H9 (cell line): ENCODE results near the gene SUN2. TPM values are rescaled to one million over a fixed set of nuclear protein-coding genes. Genes with fewer than 3 reads are reported as not detected.

Experiments used
- DNase-seq: peaks from one replicate; pipeline ENCODE4 v3.0.0-alpha.2; 2017
- H2AFZ ChIP-seq: one replicate; pipeline ENCODE4 v1.6.1; 2013; ENCODE audit warnings: mild to moderate bottlenecking, low read length, control low read depth, moderate library complexity
- H2AK5ac ChIP-seq: 2 replicates; pipeline ENCODE4 v1.6.1; 2013; ENCODE audit warnings: low read length, control low read depth, mixed read lengths; ENCODE audit not compliant: insufficient read length
- H2BK120ac ChIP-seq: one replicate; pipeline ENCODE4 v1.6.1; 2013; ENCODE audit warnings: low read depth, mild to moderate bottlenecking, low read length, control low read depth, inconsistent platforms; ENCODE audit not compliant: poor library complexity, severe bottlenecking
- H2BK12ac ChIP-seq: 2 replicates; pipeline ENCODE4 v1.6.1; 2013; ENCODE audit warnings: low read length, control low read depth, mixed read lengths, low read depth; ENCODE audit not compliant: insufficient read length
- H2BK15ac ChIP-seq: 2 replicates; pipeline ENCODE4 v1.6.1; 2013; ENCODE audit warnings: low read depth, low read length, control low read depth
- H2BK20ac ChIP-seq: one replicate; pipeline ENCODE4 v1.6.1; 2013; ENCODE audit warnings: low read depth, mild to moderate bottlenecking, low read length, control low read depth, inconsistent platforms; ENCODE audit not compliant: poor library complexity, severe bottlenecking
- H2BK5ac ChIP-seq: 2 replicates; pipeline ENCODE4 v1.6.1; 2013; ENCODE audit warnings: low read length, control low read depth, mixed read lengths; ENCODE audit not compliant: insufficient read length
- H3K14ac ChIP-seq: 2 replicates; pipeline ENCODE4 v1.6.1; 2013; ENCODE audit warnings: low read length, control low read depth; ENCODE audit not compliant: insufficient read depth
- H3K18ac ChIP-seq: 2 replicates; pipeline ENCODE4 v1.6.1; 2013; ENCODE audit warnings: low read depth, mild to moderate bottlenecking, mixed read lengths, low read length, control low read depth; ENCODE audit not compliant: insufficient read length
- H3K23ac ChIP-seq: 2 replicates; pipeline ENCODE4 v1.6.1; 2013; ENCODE audit warnings: low read length, control low read depth, mixed read lengths, low read depth; ENCODE audit not compliant: insufficient read length
- H3K23me2 ChIP-seq: 2 replicates; pipeline ENCODE4 v1.6.1; 2013; ENCODE audit warnings: low read depth, mild to moderate bottlenecking, mixed read lengths, low read length, control low read depth; ENCODE audit not compliant: insufficient read length, poor library complexity, severe bottlenecking
- H3K27ac ChIP-seq: 2 replicates; pipeline ENCODE4 v1.5.1; 2013; ENCODE audit warnings: low read length, control low read depth, mixed read lengths, low read depth; ENCODE audit not compliant: insufficient read length
- H3K27me3 ChIP-seq: 2 replicates; pipeline ENCODE4 v1.6.1; 2013; ENCODE audit warnings: low read length, control low read depth, inconsistent platforms; ENCODE audit not compliant: insufficient read depth
- H3K4ac ChIP-seq: 2 replicates; pipeline ENCODE4 v1.6.1; 2013; ENCODE audit warnings: low read depth, mild to moderate bottlenecking, control low read depth, inconsistent platforms, low read length, moderate library complexity
- H3K4me1 ChIP-seq: 2 replicates; pipeline ENCODE4 v1.6.1; 2013; ENCODE audit warnings: low read length, control low read depth, inconsistent platforms; ENCODE audit not compliant: insufficient read depth
- H3K4me2 ChIP-seq: 2 replicates; pipeline ENCODE4 v1.6.1; 2013; ENCODE audit warnings: low read length, control low read depth, mixed read lengths; ENCODE audit not compliant: insufficient read length, insufficient read depth
- H3K56ac ChIP-seq: 2 replicates; pipeline ENCODE4 v1.6.1; 2013; ENCODE audit warnings: low read depth, mild to moderate bottlenecking, mixed read lengths, low read length, control low read depth; ENCODE audit not compliant: insufficient read length
- H3K79me1 ChIP-seq: 2 replicates; pipeline ENCODE4 v1.6.1; 2013; ENCODE audit warnings: low read depth, mild to moderate bottlenecking, moderate library complexity, low read length, control low read depth, inconsistent platforms; ENCODE audit not compliant: insufficient read depth, poor library complexity, severe bottlenecking
- H3K79me2 ChIP-seq: 2 replicates; pipeline ENCODE4 v1.6.1; 2013; ENCODE audit warnings: low read length, control low read depth, inconsistent platforms; ENCODE audit not compliant: insufficient read depth
- H3K9ac ChIP-seq: 2 replicates; pipeline ENCODE4 v1.6.1; 2013; ENCODE audit warnings: low read length, control low read depth, mixed read lengths; ENCODE audit not compliant: insufficient read length; ENCODE audit errors: extremely low read depth
- H3K9me3 ChIP-seq: one replicate; pipeline ENCODE4 v1.6.1; 2013; ENCODE audit warnings: low read depth, low read length, inconsistent platforms; ENCODE audit not compliant: control insufficient read depth
- H3T11ph ChIP-seq: one replicate; pipeline ENCODE4 v1.6.1; 2013; ENCODE audit warnings: mild to moderate bottlenecking, low read length, control low read depth, inconsistent platforms
- H4K20me1 ChIP-seq: one replicate; pipeline ENCODE4 v1.6.1; 2013; ENCODE audit not compliant: control insufficient read depth, insufficient read length, insufficient read depth
- H4K5ac ChIP-seq: 2 replicates; pipeline ENCODE4 v1.6.1; 2013; ENCODE audit warnings: low read depth, mild to moderate bottlenecking, mixed read lengths, low read length, control low read depth; ENCODE audit not compliant: insufficient read length
- H4K8ac ChIP-seq: replicated peaks from 2 replicates; pipeline ENCODE4 v1.6.1; 2013; ENCODE audit warnings: low read length, control low read depth, mixed read lengths, low read depth; ENCODE audit not compliant: insufficient read length
- H4K91ac ChIP-seq: 2 replicates; pipeline ENCODE4 v1.6.1; 2013; ENCODE audit warnings: low read depth, mild to moderate bottlenecking, moderate library complexity, mixed read lengths, low read length, control low read depth; ENCODE audit not compliant: insufficient read length
- H3K27ac Mint-ChIP-seq, 3 experiments: 2 replicates in 2 of 3; 3 replicates in 1 of 3; pipeline ENCODE4 v1.8.0; 2020 to 2021; ENCODE audit warnings: mixed read lengths in 3 of 3, mild to moderate bottlenecking in 1 of 3, moderate library complexity in 1 of 3
- H3K27me3 Mint-ChIP-seq: 2 replicates; pipeline ENCODE4 v1.8.0; 2021; ENCODE audit warnings: low read depth, mild to moderate bottlenecking, moderate library complexity, mixed read lengths
- H3K36me3 Mint-ChIP-seq, 3 experiments: 2 replicates in 2 of 3; 3 replicates in 1 of 3; pipeline ENCODE4 v1.8.0; 2020 to 2021; ENCODE audit warnings: low read depth in 3 of 3, mixed read lengths in 3 of 3; ENCODE audit not compliant: insufficient read depth in 1 of 3
- H3K4me1 Mint-ChIP-seq, 2 experiments: 2 replicates each; pipeline ENCODE4 v1.8.0; 2020; ENCODE audit warnings: mixed read lengths in 2 of 2
- H3K4me3 Mint-ChIP-seq, 2 experiments: 2 replicates in 1 of 2; 3 replicates in 1 of 2; pipeline ENCODE4 v1.8.0; 2020 to 2021; ENCODE audit warnings: mild to moderate bottlenecking in 2 of 2, mixed read lengths in 2 of 2, moderate library complexity in 1 of 2
- H3K9me3 Mint-ChIP-seq, 2 experiments: 2 replicates in 1 of 2; 3 replicates in 1 of 2; pipeline ENCODE4 v1.8.0; 2020; ENCODE audit warnings: mild to moderate bottlenecking in 2 of 2, mixed read lengths in 2 of 2, moderate library complexity in 1 of 2
- WGBS: extraction: QIAGEN DNeasy Blood & Tissue Kit; methylation state at CpG from one replicate; pipeline ENCODE4 v1.1.7; 2013; ENCODE audit warnings: missing lambda C conversion rate, low lambda C conversion rate, mixed read lengths; ENCODE audit not compliant: insufficient read length; ENCODE audit errors: extremely low coverage; 5-methylcytosine and 5-hydroxymethylcytosine counted together
- total RNA-seq: library from RNA; stranded (reverse); gene quantifications from 2 replicates; pipeline ENCODE4 v1.2.1, GENCODE V29; 2021
- TF ChIP-seq, protein P1 (sequence below): fragments of 200-600 bp; sonication (generic); conservative IDR thresholded peaks from 3 replicates; pipeline ENCODE4 v1.8.0; 2021; ENCODE audit warnings: antibody characterized with exemption, mild to moderate bottlenecking

The SUN2 gene
- total RNA-seq, 1 experiment from 2014 or later, result 12.0 TPM

DNA sequence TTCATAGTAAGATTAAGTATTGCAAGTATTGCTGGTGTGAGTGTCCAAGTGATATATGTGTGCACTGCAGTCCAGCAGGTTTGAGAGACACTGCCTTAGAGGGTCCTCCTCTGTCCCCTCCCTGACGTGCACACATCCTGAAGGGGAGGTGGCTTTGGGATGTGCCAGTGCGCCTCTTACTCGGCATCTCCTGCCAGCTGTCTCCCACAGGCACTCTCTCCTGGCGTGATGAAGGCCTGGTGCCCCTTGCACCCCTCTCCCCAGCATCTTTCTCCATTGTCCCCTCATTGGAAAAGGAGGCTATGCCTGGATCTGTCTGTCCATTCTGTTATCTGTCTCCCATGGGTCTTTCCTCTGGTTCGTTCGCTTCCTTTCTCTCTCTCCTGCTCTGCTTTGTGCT is 25.9 kb downstream of the SUN2 start:
- Histone ChIP-seq H4K8ac (no peak overlapping the region), H3K56ac (no peak overlapping the region), H3K23ac (no peak overlapping the region), H2BK15ac (no peak overlapping the region), H2AFZ (no peak overlapping the region), H3K23me2 (no peaks in the 10 kb centered on the region), H3K27ac (no peak overlapping the region), H2BK20ac (no peak overlapping the region), H3K18ac (no peak overlapping the region), H3K4ac (no peak overlapping the region), H3K14ac (no peak overlapping the region), H3T11ph (no peak overlapping the region), H4K5ac (no peak overlapping the region), H3K27me3 (no peaks in the 10 kb centered on the region), H2BK120ac (no peak overlapping the region), H4K91ac (no peak overlapping the region), H3K9ac (no peak overlapping the region), H3K4me1 (no peaks in the 10 kb centered on the region), H2AK5ac (no peak overlapping the region), H2BK12ac (no peak overlapping the region), H3K79me2 (no peaks in the 10 kb centered on the region), H3K79me1 (no peaks in the 10 kb centered on the region), H3K9me3 (no peaks in the 10 kb centered on the region), H4K20me1 (no peaks in the 10 kb centered on the region), H3K4me2 (no peak overlapping the region), H2BK5ac (no peak overlapping the region)
- Mint-ChIP-seq H3K27ac (no peak overlapping the region), H3K9me3 (no peaks in the 10 kb centered on the region), H3K36me3 (peaks cover 45 to 98% (median 78%) of the 10 kb centered on the region in 3 experiments; a peak in 6 of 7 replicates), H3K4me3 (no peak overlapping the region), H3K4me1 (no peaks in the 10 kb centered on the region), H3K27me3 (no peaks in the 10 kb centered on the region)
- no peak for DNase-seq
- WGBS, result no CpG with 5 or more reads among the region's 6 CpGs
- TF ChIP-seq, protein P1, sequence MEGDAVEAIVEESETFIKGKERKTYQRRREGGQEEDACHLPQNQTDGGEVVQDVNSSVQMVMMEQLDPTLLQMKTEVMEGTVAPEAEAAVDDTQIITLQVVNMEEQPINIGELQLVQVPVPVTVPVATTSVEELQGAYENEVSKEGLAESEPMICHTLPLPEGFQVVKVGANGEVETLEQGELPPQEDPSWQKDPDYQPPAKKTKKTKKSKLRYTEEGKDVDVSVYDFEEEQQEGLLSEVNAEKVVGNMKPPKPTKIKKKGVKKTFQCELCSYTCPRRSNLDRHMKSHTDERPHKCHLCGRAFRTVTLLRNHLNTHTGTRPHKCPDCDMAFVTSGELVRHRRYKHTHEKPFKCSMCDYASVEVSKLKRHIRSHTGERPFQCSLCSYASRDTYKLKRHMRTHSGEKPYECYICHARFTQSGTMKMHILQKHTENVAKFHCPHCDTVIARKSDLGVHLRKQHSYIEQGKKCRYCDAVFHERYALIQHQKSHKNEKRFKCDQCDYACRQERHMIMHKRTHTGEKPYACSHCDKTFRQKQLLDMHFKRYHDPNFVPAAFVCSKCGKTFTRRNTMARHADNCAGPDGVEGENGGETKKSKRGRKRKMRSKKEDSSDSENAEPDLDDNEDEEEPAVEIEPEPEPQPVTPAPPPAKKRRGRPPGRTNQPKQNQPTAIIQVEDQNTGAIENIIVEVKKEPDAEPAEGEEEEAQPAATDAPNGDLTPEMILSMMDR, result no peak
